Fibroblast of the aortic adventitia (primary cell): ENCODE data around the gene CCDC141. TPM values are rescaled to one million over a fixed set of nuclear protein-coding genes. Genes with fewer than 3 reads are reported as not detected.

Source experiments
- DNase-seq: peaks from one replicate; pipeline ENCODE4 v3.0.0-alpha.2; 2010; ENCODE audit warnings: low read depth
- H3K4me3 ChIP-seq: 2 replicates; pipeline ENCODE4 v1.5.1; 2011; ENCODE audit warnings: low read depth, mild to moderate bottlenecking, control low read depth, low read length, moderate library complexity
- CTCF ChIP-seq: IDR thresholded peaks from 2 replicates; pipeline ENCODE4 v1.5.1; 2011; ENCODE audit warnings: mild to moderate bottlenecking, low read length, control low read depth, inconsistent platforms; ENCODE audit not compliant: insufficient read depth
- total RNA-seq: library from RNA; depleted of rRNA; stranded (reverse); fragments of >200 nt; gene quantifications from 2 replicates; pipeline ENCODE4 v1.2.3, GENCODE V29; 2012; ENCODE audit warnings: low replicate concordance

Gene CCDC141
- total RNA-seq, 1 donor, result 2.7 TPM

- DNase-seq, result no peak
Observed at GRCh38 chr2:178783889-178784288, 266.0 kb downstream of the CCDC141 start.

GRCh38 chr2:178782236-178782635 is 267.7 kb downstream of the CCDC141 start:
- no peak for TF ChIP-seq CTCF
- no peak for DNase-seq
- no peak overlapping the region for H3K4me3 ChIP-seq

More at GRCh38 chr2:178783889-178784288, 266.0 kb downstream of the CCDC141 start:
- no peak overlapping the region for H3K4me3 ChIP-seq
- no peak for TF ChIP-seq CTCF

Other genes starting within 250 kb of the CCDC141 start
- 0.16 and 5.5 TPM in 2 replicates for gene TTN, start 242.7 kb downstream of the CCDC141 start, total RNA-seq
- 53.3 and 62.3 TPM in 2 replicates for gene SESTD1, start 214.7 kb upstream of the CCDC141 start, total RNA-seq